Activated T-helper 1 cell treated with Interleukin-2 at 50 U/mL for 16 hours (primary cell): ENCODE measurements around the gene LTB4R.
A peak's percentile ranks its signal among the peaks of the same experiment; 100 is the strongest.

ENCODE experiments used
- DNase-seq: peaks from one replicate; pipeline ENCODE4 v3.0.0-alpha.2; 2020; ENCODE audit warnings: low read depth

Gene LTB4R

DNA sequence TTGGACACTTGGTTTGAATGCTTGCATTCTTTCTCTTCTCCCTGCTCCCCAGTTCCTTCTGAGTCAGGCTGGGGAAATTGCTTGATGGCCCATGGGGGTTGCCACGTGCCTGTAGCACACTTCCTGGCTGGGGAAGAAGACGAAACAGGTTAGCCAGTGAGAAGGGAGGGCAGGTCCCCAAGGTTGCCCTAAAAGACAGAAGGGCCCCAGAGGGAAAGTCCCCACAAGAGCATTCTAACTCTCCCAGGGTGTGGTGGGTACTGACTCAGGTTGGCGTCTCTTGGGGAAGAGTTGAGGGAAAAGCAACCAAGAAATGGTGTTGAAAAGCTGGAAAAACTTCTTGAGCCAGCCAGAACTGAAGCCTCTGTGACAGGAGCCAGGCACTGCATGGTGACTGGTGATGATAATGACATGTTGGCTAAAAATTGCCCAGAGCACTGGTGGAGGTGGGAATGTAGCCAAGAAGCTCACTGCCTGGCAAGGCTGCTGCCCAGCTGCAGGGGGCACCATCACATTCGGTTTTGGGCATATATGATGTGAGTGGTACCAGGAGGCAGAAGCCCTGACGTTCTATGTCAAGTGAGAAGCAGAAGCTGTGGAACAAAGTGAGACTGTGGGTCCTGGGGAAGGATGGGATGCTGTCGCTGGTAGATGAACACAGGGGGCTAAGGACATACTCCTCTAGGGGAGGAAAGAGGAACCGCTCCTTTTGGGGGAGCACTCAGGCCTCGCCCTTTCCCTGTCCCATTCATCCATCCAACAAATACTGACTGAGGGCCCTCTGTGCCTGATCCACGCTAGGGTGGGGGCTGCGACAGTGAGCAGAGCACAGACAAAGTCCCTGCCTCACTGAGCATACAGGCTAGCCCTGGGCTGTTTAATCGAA is 31.8 kb upstream of the LTB4R start:
- DNase-seq: no peak

DNA sequence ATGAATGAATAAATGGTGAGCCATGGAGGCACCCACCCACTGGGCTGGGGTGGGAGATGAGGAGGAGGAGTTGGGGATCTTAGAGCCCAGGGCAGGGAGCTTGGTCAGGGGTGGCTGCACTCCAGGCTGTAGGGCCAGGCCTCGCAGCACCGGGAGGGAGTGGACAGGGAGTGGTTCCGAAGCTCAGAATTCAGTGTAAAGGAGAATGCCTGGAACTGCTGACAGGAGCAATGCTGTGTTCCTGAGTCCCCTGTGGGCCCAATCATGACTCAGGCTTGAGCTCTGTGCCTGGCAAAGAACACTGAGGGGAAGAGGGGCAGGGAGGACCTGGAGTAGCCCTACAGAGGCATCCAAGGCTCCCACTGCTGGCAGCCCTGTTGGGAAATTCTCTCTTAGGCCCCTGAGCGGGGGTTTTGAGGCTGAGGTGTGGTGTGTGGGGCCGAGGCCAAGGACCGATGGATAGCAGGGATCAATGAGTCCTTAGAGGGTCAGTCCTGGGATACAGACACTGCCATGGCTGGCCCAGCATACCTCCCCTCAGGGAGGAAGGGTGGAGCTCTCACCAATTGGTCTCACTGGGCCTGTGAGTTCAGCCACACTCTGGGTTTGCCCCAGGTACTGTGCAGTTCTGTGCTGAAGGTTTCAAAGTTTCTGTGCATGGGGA is 30.4 kb upstream of the LTB4R start:
- DNase-seq: no peak

DNA sequence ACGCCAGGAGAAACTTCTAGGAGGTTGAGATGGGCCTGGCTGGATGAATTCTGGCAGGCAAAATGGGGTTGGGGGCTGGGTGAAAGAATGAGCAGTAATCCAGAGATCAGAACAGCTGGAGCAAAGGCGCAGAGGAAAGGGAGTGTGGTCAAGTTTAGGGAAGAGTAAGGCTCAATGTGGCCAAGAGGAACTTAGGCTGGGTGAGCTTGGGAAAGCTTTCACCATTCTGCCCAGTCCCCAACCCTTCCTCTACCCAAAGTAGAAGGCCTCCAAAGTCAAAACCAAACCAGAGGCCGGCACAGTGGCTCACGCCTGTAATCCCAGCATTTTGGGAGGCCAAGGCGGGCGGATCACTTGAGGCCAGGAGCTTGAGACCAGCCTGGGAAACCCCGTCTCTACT is 29.7 kb upstream of the LTB4R start:
- no peak for DNase-seq

GRCh38 chr14:24282736-24283135 is 28.6 kb upstream of the LTB4R start:
- DNase-seq: no peak

DNA sequence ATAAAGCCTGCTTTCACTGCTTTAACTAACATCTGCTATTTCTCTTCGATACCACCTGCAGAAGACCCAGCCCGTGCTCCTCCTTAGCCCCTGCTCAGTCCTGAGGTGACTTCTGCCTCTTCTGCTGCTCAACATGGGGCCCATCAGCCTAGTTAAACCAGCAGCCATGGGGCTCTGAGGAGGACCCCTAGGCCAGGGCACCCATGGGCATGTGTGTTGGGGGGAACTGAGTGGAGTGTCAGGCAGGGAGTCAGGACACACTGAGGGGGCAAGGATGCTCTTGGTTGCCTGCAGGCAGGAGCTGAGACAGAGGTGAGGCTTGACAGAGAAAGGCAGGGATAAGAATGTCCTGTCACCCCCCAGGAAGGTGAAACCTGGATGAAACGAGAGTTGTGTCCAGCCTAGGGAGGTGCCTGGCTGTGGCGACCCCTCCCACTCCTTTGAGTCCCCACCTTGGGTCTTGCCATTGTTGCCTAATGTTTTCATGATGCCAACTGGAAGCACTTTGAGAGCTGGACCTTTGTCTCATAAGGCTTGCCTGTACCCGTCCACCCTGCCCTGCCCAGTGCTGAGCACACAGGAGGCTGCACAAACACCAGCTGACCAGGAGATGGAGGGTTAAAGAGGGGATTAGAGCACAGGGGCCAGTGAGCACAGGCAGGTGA is 27.4 kb upstream of the LTB4R start:
- no peak for DNase-seq

DNA sequence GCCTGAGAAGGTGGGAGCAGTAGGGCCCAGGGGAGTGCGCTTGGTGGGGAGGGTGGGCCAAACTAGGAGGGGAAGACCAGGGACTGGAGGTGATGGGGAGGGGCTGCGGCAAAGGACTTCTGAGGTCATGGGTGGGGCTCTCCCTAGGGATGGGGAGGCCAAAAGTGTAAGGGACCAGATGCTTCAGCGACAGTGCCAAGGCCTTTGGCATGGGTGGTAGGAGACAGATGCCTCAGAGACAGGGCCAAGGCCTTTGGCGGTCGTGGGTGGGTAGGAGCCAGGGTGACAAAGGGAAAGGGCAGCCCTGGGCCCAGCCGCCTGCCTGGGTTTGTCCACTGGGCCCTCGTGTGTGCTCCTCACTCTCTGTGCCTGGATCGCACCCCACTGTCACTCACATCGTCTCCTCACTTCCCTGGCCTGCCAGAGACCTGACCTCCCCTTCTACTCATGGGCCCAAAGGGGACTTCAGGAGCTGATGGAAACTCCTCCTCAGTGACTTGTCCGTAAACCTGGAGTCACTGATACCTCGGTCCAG is 26.7 kb upstream of the LTB4R start:
- no peak for DNase-seq

GRCh38 chr14:24285351-24285750 is 26.0 kb upstream of the LTB4R start:
- no peak for DNase-seq

- DNase-seq: no peak
Observed at GRCh38 chr14:24286996-24287395, 24.3 kb upstream of the LTB4R start.

GRCh38 chr14:24289649-24290280 is 21.5 kb upstream of the LTB4R start:
- DNase-seq: no peak

DNA sequence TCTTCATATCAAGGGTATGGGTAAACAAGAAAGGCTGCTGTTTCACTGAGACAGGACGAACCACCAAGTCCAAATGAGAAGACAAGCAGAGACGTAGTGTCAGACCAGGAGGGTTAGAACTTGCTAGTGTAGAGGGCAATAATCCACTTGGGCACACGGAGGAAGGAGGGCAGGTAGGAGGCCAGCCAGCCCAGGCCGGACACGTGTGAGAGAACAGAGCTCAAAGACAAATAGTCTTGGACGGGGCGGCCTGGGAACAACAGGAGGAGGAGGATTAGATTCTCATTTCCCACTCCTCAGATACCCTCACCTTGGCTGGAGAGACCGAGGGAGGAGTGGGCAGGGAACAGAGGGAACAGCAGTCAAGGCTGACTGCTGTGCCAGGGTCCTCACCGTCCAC is 20.6 kb upstream of the LTB4R start:
- no peak for DNase-seq

DNA sequence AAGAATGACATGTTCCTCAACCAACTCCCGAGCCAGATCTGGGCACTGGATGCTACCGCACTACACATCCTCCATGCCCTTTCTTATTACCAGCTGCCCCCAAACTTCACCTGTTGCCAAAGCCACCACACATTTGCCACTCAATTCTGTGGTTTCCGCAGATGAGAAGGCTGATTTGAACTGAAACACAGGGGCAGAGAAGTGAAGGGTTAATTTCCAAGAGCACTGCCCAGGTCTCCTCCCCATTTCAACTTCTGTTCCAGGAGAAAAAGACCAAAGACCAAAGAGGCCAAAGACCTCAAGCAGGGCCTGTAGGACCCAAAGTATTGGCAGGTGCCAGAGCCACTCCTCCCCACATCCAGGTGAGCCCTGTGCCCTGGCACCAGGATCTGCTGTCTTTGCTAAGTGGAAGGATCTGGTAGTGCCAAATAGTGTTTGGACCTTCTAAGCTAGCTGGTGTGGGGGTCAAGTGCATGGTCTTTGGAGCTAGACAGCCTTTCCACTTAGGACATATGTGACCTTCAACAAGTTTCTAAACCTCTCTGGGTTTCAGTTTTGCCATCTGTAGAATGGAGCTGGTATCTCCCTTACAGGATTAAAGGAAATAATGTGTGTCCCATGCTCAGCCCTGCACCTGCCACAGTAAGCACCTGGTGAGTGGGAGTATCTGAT is 19.7 kb upstream of the LTB4R start:
- no peak for DNase-seq

GRCh38 chr14:24292118-24292807 is 19.0 kb upstream of the LTB4R start:
- no peak for DNase-seq

DNA sequence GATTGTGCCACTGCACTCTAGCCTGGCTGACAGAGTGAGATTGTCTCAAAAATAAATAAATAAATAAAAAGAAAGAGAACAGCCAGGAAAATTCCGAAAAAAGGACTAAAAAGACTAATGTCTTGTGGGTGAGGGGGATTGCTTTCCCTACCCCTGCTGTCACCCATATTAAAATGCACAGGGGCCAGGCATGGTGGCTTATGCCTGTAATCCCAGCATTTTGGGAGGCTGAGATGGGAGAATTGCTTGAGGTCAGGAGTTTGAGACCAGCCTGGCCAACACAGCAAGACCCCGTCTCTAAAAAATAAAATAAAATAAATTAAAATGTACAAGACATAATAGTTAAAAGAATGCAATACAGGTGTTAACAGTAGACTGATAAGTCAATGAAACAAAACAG is 17.8 kb upstream of the LTB4R start:
- no peak for DNase-seq

GRCh38 chr14:24296341-24297157 is 14.8 kb upstream of the LTB4R start:
- DNase-seq: peak; percentile 47

- no peak for DNase-seq
Observed at GRCh38 chr14:24297190-24297964, 13.9 kb upstream of the LTB4R start.

GRCh38 chr14:24298892-24299254 is 12.4 kb upstream of the LTB4R start:
- DNase-seq: no peak

- DNase-seq: peak; percentile 87
Observed at GRCh38 chr14:24299255-24300191, 11.8 kb upstream of the LTB4R start, which contains the start of the genes DHRS1 and NOP9. DHRS1 (minus strand) TSS chr14:24299780; CDS start chr14:24299106, 674 bp downstream. NOP9 (plus strand) TSS chr14:24299850; CDS start chr14:24299955, 105 bp downstream.
